Lower leg skin (tissue), 3 donors: Measurements from ENCODE around the gene IL4.

Source experiments
- CTCF ChIP-seq, 3 donors: fragments of 450-650 bp; IDR thresholded peaks; one replicate each; pipeline ENCODE4 v1.5.1; 2016; ENCODE audit warnings: antibody characterized with exemption in 3 of 3, mild to moderate bottlenecking in 3 of 3, moderate library complexity in 2 of 3
- POLR2A ChIP-seq, 2 donors: fragments of 450-650 bp; IDR thresholded peaks; one replicate each; pipeline ENCODE4 v1.6.1; 2016 to 2017; ENCODE audit warnings: antibody characterized with exemption in 2 of 2, mild to moderate bottlenecking in 1 of 2, moderate library complexity in 1 of 2

- TF ChIP-seq CTCF (IDR thresholded peaks at IDR 0.05) (no peak), POLR2A (IDR thresholded peaks at IDR 0.05) (no peak)
These were observed 4.9 kb upstream of the IL4 start for GRCh38 chr5:132668706-132669454.
